Measurements from ENCODE around the gene CRTAC1.
"Not testable (repeated sequence)": the region's sequence is repeated elsewhere in the genome, so short reads cannot be mapped to it uniquely, and the experiment has no call there.

The CRTAC1 gene

DNA sequence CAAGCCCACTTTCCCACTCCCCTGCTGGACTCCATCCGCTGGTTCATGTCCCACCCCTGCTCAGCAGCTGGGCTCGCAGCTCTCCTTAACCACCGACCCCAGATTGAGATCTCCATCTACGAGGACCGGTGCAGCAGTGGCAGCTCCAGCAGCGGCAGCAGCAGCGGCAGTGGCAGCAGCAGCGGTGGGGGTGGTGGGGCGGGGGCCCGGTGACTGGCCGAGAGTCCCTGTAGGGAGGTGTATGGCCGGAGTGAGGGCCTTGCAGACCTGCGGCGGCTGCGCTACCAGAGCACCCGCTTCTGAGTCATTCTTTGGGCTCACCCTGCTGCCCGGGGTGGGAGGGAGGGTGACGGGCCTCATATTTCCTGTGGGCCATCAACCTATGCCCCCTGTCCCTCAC is 164.9 kb downstream of the CRTAC1 start:
- DNase-seq, result no peak

DNA sequence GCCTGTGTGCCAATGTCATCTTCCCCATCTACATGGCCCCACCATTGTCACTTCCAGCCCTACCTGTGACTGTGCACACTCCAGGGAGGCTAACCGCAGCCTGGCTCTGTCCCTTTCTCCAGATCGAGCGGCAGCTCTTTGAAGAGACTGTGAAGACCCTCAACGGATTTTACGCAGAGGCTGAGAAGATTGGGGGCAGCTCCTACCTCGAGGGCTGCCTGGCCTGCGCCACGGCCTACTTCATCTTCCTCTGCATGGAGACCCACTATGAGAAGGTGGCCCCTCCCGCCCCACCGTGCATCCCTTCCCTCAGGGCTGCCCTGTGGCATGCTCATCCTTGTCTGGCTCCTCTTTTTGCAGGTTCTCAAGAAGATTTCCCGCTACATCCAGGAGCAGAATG is 166.6 kb downstream of the CRTAC1 start:
- DNase-seq, result no peak

DNA sequence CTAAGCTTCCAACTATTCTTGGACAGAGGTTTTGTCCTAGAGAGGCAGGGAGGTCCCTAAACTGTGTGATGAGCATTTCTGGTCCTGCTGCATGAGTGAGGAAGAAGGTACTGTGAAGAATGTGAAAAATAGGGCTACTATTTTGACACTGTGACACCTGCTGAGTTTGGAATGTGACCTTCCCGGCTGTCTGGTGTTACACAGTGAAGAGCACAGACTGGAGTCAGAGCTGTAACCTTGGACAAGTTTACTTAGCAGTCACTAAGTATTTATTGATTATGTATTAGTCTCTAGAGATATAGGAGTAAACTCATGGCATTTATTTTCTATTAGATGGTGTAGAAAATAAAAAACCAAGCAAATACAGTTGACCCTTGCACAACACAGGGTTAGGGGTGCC is 168.5 kb downstream of the CRTAC1 start:
- DNase-seq, result no peak

GRCh38 chr10:97861097-97861750 is 169.2 kb downstream of the CRTAC1 start:
- DNase-seq, result no peak

DNA sequence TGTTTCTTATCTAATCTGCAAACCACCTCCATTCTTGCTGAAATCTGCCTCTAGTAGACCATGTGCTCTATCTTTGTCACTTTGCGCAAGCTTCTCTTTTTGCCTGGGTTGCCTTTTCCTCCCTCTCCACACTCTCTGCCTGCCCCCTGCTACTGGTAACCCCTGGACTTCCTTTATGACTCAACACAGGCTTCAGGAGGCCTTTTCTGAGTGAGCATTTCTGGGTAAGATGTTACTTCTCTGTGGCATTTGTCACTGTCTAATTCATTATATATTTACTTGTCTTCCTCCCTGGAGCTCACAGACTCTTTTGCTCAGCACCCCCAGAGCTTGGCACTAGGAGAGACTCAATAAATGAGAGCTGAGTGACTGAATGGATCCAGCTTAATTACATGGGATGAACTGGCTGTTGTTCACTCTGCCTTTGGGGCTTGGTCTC is 172.4 kb downstream of the CRTAC1 start:
- no peak for DNase-seq

- no peak for DNase-seq
These were observed 175.7 kb downstream of the CRTAC1 start for GRCh38 chr10:97854743-97855142.

DNA sequence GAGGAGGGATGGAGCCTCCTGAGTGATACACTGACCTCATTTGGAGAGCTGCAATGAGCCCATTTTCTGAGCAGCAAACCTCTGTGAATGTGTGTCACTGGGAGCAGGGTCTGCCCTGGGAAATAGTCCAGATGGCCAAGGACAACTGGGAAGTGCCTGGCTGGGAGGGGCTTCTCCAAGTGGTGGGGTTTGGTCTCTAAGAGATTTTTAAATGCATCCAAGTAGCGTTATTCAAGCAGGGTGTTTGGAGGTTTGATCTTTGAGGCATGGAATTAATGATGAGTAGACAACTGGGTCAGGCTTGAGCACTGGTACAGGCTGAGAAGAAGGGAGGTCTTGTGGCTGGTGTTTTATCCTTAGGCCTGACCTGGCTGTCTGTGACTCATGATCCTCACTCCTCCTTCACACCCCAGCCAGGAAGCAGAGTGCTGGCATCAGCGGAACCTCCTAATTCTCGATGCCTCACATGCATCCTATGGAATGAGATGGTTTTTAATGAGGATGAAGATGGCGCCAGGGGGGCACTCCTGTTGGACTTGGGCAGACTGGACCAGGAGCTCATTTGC is 177.5 kb downstream of the CRTAC1 start:
- DNase-seq, result no peak

DNA sequence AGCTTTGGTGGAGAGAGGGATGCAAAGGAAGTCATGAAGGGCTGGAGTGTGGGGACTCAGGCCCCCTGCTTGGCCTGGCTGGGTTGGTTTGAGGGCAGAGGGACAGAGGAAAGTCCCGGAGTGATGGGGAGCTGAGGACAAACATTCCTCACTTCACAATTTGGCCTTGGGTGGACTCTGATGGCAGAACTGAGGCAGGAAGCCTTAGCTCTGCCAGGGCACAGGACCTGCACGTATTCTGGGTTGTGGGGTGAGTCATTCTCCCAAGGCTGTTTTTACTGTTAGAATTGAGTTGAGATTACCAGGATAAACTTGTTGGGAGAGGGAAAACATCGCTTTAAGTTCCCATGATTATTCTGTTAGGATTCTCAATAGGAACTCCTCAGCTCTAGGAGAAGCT is 178.1 kb downstream of the CRTAC1 start:
- no peak for DNase-seq

DNA sequence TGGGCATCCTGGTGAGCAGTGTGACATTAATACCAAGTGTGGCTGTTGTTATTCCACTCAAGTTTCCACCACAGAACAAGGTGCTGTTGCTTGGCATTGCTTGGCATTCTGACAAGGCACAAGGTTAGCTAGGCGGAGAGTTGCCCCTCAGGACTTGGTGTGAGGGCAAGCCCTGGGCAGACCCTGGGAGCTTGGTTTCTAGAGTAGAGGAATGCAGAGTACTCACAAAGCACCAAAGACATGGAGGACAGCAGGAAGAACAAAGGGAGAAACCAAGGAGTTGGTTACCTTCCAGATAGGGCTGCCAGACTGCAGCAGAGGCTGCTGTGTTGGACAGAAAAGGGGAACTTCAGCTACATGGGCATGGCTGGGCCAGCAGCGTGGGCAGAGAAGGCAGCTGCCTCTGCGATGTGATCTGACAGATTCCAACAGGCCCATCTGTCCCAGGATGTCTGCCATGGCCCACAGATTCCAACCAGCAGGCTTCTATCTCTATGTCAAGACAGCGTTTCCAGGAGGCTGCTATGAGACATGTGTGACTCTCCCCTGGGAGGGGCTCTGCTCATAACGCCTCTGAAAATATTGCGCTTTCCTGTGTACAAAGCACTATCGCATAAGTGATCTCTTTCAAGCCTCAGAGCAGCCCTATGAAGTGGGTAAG is 178.9 kb downstream of the CRTAC1 start:
- no peak for DNase-seq

- DNase-seq, result no peak
These were observed 180.0 kb downstream of the CRTAC1 start for GRCh38 chr10:97850446-97850845.

GRCh38 chr10:97849687-97850402 is 180.6 kb downstream of the CRTAC1 start, which contains the start of gene GOLGA7B:
Gene GOLGA7B, plus strand, starts transcription at chr10:97849843. Its CDS starts 461 bp downstream, at chr10:97850304.
- peak; percentile 55 for DNase-seq

DNA sequence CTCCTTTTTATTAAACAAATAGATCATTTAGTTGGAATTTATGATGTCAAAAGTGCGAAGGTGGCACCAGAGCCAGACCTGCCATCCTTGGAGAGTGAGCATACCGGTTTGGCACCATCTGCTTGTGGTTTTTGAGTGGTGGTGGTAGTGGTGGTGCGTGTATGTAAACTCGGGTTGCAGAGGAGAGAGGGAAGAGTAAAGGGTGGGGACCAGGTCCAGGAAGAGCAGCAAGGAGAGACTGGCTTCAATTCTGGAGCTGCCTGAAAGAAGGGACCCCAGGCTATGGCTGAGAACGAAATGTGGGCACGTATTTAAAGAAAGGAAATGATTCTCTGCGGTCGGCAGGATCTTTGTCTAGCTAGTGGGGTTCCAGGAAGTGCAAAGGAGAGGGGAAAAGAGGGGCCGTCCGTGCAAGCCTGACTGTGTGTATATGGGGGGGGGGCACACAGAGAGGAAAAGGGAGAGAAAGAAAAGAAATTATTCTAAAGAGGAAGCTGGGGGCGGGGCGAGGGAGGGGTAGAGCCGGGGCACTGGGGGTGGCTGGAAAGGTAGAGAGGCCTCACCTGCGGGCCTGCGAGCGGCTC is 181.2 kb downstream of the CRTAC1 start:
- DNase-seq, result peak; percentile 55

DNA sequence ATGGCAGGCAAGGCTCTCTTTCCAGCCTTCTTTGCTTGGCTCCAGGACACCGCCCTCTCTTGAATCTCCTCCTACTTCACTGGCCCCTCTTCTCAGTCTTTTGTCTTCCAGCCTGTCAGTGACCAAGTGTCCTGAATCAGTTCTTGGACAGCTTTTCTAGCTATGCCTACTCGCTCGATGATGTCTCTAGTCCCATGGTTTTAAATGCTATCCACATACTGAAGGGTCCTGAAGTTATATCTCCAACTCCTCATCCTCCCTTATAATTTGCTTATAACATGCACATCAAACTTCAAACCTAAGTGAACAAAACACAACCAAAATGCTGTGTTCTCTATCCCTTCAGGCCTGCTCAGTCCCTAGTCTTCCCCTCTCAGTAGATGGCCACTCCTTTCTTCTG is 185.7 kb downstream of the CRTAC1 start:
- no peak for DNase-seq

- DNase-seq, result not testable (repeated sequence)
These were observed 186.4 kb downstream of the CRTAC1 start for GRCh38 chr10:97843972-97844371.

DNA sequence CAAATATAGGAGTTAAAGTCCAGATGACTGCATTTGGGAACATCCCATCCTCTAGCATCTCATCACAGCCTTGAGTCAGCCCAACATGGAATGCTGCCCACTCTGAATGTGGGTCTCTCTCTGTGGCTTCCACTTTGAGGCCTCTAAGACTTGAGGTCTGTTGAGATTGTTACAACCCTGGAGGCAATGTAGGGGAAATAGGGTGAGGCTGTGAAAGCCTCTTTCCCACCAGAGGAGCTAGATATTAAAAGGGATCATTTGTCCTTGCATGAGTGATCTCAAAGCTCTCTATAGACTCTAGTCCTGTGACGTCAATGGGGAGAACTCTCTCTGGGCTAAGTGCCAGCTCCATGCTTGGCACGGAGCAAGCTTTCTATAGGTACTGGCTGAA is 187.1 kb downstream of the CRTAC1 start:
- DNase-seq, result no peak

GRCh38 chr10:97842656-97843280 is 187.7 kb downstream of the CRTAC1 start:
- no peak for DNase-seq

DNA sequence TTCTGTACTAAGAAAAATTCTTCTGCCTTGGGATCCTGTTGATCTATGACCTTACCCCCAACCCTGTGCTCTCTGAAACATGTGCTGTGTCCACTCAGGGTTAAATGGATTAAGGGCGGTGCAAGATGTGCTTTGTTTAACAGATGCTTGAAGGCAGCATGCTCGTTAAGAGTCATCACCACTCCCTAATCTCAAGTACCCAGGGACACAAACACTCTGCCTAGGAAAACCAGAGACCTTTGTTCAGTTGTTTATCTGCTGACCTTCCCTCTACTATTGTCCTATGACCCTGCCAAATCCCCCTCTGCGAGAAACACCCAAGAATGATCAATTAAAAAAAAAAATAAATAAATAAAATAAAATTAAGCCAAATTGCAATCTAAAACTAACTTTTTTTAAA is 188.3 kb downstream of the CRTAC1 start:
- DNase-seq, result not testable (repeated sequence)

DNA sequence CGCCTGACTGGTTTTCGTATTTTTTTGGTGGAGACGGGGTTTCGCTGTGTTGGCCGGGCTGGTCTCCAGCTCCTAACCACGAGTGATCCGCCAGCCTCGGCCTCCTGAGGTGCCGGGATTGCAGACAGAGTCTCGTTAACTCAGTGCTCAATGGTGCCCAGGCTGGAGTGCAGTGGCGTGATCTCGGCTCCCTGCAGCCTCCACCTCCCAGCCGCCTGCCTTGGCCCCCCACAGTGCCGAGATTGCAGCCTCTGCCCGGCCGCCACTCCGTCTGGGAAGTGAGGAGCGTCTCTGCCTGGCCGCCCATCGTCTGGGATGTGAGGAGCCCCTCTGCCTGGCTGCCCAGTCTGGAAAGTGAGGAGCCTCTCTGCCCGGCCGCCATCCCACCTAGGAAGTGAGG is 189.3 kb downstream of the CRTAC1 start:
- DNase-seq, result not testable (repeated sequence)

DNA sequence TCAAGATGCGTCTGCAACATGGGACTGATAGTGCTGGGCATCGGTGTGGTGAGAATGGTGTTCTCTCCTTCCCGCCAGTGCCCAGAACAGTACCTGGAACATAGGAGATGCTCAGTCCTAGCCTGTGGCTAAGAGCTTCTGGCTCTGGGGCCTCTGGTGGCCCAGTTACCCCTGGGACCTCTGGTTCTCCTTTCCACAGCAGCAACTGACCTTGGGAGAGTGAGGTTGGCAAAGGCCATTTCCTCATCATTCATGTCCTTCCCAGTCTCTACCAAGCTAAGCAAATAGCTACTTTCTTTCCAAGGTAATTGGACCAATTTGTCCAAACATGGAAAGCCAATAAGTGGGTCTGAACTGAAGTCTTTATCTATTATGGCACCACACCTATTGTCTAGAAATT is 192.3 kb downstream of the CRTAC1 start:
- DNase-seq, result no peak

DNA sequence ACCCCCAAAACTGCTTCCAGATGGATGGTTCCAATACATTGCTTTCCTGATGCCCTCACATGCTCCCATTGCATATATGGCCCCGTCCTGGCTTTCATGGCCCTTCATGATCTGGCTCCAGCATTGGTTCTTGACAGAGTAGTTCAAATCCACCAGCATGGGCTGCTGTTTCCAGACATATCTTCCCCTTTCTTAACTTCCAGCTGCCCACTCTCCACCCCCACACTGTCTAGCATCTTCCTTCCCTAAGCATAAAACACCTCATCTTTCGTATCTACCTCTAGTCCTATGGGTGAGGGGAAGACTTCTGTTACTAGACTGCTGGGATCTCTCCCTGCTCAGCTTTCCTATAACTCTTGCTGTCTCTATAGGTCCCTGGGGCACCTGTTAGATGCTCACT is 194.0 kb downstream of the CRTAC1 start:
- no peak for DNase-seq

- DNase-seq, result no peak
These were observed 199.2 kb downstream of the CRTAC1 start for GRCh38 chr10:97831259-97831658.

- no peak for DNase-seq
These were observed 200.4 kb downstream of the CRTAC1 start for GRCh38 chr10:97830064-97830463.

GRCh38 chr10:97828721-97829120 is 201.7 kb downstream of the CRTAC1 start:
- DNase-seq, result no peak

Measured in NCI-H2227 treated with DMSO at 0.1 percent for 48 hours (cell line).